GM12874 (cell line): ENCODE data around the gene EMC9.

Source experiments
- TF ChIP-seq, protein P1 (sequence below): IDR thresholded peaks from 2 replicates; pipeline ENCODE4 v1.5.1; 2011; ENCODE audit warnings: low read depth, mild to moderate bottlenecking, control low read depth, low read length, moderate library complexity; ENCODE audit not compliant: insufficient read depth

The EMC9 gene

GRCh38 chr14:24137529-24138395, 3.6 kb downstream of the EMC9 start:
- TF ChIP-seq, protein P1, sequence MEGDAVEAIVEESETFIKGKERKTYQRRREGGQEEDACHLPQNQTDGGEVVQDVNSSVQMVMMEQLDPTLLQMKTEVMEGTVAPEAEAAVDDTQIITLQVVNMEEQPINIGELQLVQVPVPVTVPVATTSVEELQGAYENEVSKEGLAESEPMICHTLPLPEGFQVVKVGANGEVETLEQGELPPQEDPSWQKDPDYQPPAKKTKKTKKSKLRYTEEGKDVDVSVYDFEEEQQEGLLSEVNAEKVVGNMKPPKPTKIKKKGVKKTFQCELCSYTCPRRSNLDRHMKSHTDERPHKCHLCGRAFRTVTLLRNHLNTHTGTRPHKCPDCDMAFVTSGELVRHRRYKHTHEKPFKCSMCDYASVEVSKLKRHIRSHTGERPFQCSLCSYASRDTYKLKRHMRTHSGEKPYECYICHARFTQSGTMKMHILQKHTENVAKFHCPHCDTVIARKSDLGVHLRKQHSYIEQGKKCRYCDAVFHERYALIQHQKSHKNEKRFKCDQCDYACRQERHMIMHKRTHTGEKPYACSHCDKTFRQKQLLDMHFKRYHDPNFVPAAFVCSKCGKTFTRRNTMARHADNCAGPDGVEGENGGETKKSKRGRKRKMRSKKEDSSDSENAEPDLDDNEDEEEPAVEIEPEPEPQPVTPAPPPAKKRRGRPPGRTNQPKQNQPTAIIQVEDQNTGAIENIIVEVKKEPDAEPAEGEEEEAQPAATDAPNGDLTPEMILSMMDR = no peak

GRCh38 chr14:24136684-24137528, 4.5 kb downstream of the EMC9 start:
- TF ChIP-seq, protein P1 = no peak

GRCh38 chr14:24135834-24136683, 5.3 kb downstream of the EMC9 start, which contains the start of gene PSME1:
Gene PSME1 (plus strand): TSS chr14:24136194. CDS start chr14:24136263, 69 bp downstream.
- TF ChIP-seq, protein P1 = no peak

GRCh38 chr14:24135584-24135833, 5.9 kb downstream of the EMC9 start:
- TF ChIP-seq, protein P1 = no peak

- TF ChIP-seq, protein P1 = no peak
These were observed 7.7 kb downstream of the EMC9 start for GRCh38 chr14:24133735-24134134.

DNA sequence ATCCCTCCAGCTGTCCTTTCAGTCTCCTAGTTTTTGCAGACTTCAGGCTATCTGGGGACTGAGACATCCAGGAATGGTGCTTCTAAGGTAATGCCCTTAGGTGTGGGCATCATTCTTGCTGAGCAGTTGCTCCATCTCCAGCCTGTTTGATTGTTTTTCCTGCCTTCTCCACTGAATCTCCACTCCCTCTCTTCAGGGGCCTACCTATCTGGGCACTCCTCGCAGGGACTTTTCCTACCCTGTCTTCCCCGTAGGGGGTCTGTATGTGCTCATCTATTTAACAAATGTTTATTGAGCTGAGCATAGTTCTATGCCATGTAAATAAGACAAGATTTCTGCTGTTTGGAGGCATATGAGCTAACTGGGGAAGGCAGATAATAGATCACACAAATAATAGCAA, 8.4 kb downstream of the EMC9 start:
- TF ChIP-seq, protein P1 = no peak

GRCh38 chr14:24132061-24132685, 9.2 kb downstream of the EMC9 start:
- TF ChIP-seq, protein P1 = no peak
